GM10847 (cell line): ENCODE measurements around the gene ZFYVE26.

Source experiments
- POLR2A ChIP-seq: IDR thresholded peaks from 2 replicates; pipeline ENCODE4 v1.6.1; 2011; ENCODE audit not compliant: insufficient read length; ENCODE audit errors: extremely low read depth

Gene ZFYVE26

GRCh38 chr14:67816326-67817002 is at the start of gene ZFYVE26:
ZFYVE26 (minus strand) TSS chr14:67816590; CDS start chr14:67815963, 627 bp downstream.
- peak; percentile 37 for TF ChIP-seq POLR2A

GRCh38 chr14:67863223-67863622 is 46.8 kb upstream of the ZFYVE26 start:
- no peak for TF ChIP-seq POLR2A

GRCh38 chr14:67859169-67859749 is 42.9 kb upstream of the ZFYVE26 start:
- TF ChIP-seq POLR2A, result no peak

GRCh38 chr14:67857778-67858350 is 41.5 kb upstream of the ZFYVE26 start:
- TF ChIP-seq POLR2A, result no peak

DNA sequence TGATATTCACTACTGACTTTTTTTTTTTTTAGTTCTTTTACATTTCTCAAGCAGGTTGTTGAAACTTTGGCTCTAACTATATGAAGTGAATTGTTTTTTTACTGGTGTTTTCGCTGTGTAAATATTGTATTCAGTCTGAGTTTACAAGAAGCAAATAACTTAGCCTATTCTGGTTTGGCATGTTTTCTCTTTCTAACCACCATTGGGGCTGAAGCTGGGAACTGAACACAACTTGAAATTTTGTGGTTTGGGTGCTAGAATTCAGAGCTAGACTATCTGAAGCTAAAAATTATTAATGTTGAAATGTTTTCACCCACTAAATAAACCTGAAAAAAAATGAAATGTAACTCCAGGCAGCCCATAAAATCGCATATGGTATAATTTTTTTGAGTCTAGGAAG is 40.4 kb upstream of the ZFYVE26 start:
- TF ChIP-seq POLR2A, result no peak

- no peak for TF ChIP-seq POLR2A
Measured at GRCh38 chr14:67853715-67854114, 37.3 kb upstream of the ZFYVE26 start.

DNA sequence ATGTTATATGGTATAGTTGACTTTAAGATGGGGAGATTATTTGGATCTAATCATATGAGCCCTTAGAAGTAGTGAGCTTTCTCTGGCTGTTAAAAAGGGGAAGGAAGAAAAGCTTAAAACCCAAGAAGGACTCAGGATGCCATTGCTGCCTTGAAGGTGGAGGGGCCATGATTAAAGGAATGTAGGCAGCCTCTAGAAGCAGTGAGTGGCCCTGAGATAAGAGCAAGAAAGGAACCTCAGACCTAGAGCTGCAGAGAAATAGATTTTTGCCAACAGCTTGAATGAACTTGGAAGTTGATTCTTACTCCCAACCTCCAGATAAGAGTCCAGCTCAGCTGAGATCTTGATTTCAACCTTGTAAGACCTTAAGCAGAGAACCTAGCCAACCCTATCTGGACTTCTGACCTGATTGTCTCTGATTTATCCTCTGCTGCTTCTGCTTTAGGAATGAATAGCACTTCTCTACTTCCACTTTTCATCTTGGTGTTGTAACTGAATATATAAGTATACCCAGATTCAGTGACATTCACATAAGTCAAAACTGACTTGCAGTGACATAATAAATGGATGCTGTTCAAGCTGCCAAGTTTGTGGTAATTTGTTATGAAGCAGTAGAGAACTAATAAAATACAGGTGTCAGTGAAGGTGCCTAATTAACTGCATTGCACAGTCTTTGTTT is 36.7 kb upstream of the ZFYVE26 start:
- TF ChIP-seq POLR2A, result no peak

DNA sequence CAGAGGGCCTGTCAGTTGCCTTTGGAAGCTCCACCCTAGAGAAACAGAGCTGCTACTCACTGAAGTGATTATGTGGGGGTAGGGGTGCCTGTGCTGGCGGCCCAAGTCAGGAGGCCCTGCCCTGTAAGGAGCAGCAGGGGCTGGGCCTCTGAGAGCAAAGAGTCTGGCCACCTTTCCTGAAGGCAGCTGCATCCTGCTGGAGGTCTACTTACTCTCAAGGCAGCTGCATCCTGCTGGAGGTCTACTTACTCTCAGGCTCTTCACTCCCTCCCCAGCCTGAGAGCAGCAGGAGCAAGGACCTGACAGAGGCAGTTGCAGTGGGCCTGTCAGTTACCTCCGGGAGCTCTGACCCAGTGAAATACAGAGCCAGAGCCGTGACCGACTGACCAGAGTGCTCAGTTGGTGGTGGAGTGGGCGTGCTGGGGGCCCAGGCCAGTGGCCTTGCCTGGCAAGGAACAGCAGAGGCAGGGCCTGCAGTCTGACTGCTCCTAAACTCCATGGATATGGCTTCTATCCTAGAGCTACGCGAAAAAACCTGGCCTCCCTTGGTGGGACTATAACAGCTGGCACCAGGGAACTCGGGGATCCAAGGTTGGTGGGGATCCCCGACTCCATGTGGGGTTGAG is 35.5 kb upstream of the ZFYVE26 start:
- no peak for TF ChIP-seq POLR2A

GRCh38 chr14:67850066-67850830 is 33.9 kb upstream of the ZFYVE26 start:
- no peak for TF ChIP-seq POLR2A

DNA sequence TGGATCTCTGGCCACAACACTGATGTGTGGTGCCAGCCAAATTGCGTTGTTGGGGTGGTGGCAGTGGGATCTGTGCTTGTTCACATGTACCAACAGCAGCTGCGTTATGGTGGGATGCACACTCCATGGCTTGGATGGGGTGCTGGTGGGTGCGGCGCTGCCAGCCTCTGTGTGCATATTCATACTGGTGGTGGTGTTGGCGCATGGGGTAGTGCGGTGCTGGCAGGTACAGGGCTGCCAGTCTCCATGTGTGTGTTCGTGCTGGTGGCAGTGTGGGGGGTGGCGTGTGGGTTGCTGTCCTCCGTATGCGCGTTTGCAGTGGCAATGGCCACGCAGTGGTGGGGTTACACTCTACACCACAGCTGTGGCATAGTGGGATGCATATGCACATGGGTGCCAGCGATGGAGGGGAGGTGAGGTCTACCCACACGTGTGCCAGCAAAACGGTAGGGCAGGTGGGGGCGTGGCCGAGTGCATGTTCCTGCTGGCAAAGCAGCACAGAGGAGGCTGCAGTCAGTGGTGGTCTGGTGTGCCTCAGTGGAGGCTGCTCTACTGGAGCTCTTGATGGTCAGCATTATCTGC is 29.7 kb upstream of the ZFYVE26 start:
- TF ChIP-seq POLR2A, result no peak

DNA sequence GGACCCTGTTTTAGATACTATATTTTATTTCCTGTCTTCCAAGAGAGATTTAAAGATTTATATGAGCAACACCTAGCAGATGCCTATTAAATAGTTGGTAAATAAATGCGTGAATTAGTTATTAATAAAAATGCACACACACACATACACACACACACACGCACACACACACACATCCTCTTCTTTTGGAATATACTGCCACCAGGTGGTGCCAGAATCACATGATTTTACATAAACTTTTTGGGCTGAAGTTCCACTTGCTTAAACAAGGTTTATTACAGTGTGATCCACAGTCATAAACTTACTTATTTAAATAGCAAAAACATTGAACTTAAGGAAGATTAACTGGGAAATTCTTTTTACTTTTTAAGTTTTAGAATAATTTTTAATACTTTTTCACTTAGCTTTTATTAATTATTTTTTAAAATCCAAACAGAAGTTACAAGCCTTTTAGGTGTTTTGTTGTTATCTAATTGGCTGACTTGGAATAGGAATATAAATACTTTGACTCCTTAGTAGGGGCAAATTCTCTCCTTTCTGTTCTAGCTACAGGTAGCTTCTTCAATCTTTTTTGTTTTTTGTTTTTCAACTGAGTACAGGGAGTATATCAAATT is 20.7 kb upstream of the ZFYVE26 start:
- no peak for TF ChIP-seq POLR2A

DNA sequence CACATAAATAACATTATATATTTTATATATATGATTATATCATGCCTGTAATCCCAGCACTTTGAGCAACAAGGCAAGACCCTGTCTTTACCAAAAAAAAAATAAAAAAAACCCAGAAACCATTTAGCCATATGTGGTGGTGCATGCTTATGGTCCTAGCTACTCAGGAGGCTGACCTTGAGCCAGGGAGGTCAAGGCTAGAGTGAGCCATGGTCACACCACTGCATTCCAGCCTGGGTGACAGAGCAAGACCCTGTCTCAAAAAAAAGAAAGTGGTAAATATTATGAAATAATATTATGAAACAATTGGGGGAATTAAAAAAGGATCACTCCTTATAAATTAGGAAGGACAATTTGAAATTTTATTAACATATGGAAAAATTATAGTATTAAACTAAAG is 19.2 kb upstream of the ZFYVE26 start:
- TF ChIP-seq POLR2A, result no peak

- TF ChIP-seq POLR2A, result no peak
Measured at GRCh38 chr14:67833403-67833802, 17.0 kb upstream of the ZFYVE26 start.

DNA sequence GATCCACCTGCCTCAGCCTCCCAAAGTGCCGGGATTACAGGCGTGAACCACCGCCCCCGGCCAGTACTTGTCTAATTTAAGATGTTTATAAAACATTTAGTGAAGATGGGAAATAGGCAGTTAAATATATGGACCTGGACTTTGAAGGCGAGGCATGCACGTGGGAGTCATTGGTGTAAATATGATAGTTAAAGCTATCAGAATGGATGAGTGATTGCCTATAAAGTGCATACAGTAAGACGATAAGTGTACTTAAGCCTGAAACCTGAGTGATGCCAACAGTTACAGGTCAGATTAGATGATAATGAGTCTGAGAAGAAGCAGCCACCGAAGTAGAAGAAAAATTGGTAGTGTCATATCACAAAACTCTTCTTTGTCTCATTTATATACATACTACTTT is 14.7 kb upstream of the ZFYVE26 start:
- TF ChIP-seq POLR2A, result no peak

DNA sequence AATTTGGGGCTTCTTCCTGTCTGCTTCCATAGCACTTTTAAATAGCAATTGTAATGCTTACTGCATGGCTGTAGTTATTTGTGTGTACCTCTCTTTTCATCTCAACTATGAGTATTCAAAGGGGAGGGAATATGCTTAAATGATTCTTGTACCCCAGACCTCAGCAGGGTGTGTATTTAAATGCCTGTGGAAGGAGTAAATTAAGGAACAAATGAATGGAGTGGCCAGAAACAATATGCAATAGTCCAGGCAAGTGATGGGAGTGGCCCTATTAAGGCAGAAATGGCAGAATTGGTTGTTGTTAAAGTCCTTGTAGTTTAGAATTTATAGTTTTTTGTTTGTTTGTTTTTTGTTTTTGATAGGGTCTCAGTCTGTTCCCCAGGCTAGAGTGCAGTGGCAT is 4.7 kb upstream of the ZFYVE26 start:
- TF ChIP-seq POLR2A, result no peak
